ENCODE measurements around the gene SPATA31A3. TPM values are rescaled to one million over a fixed set of nuclear protein-coding genes. Genes with fewer than 3 reads are reported as not detected.
"Not testable (repeated sequence)": the region's sequence is repeated elsewhere in the genome, so short reads cannot be mapped to it uniquely, and the experiment has no call there.

Gene SPATA31A3
- not detected in 2 replicates for total RNA-seq (2021)
- Bru-seq, nascent RNA, result not detected
- not detected for BruChase-seq, experiment 1, labeled RNA remaining after a 2-hour chase
- BruChase-seq, experiment 2, labeled RNA remaining after a 6-hour chase, result not detected
- long read RNA-seq, result 0 reads

DNA sequence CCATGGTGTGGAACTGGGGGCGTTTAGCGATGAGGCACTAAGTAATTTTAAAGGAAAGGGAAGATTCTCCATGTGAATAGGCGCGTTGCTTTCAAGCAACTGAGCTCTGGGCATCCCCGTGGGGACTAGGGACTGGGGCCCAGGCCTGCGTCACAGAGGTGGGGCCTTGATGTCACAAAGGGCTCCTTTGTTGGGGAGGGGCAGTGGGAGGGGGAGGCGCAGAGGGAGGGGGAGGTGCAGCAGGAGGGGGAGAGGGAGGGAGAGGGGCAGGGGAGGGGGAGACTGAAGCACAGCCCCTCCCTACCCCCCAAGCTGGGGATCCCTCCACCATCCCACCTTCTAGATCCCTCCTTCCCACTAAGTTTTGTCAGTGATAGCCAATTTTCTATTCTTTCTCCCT, at the start of gene SPATA31A3:
TSS of gene SPATA31A3 (minus strand) at position 101 of the 400 bp plus-strand sequence. CDS start at position 72, 29 bp downstream.
- H3K27me3 ChIP-seq (replicated peaks; ENCODE audit: insufficient read depth, low read depth, low read length, poor library complexity); intact Hi-C loops (cut with micrococcal nuclease; ENCODE audit: unreplicated experiment); BruUV-seq (replicated peaks); POLR2A ChIA-PET (ENCODE audit: low non-redundant PET); H3K36me3 ChIP-seq (ENCODE audit: insufficient read depth, low read length, poor library complexity, severe bottlenecking); CTCF ChIA-PET; H3K9me3 ChIP-seq (ENCODE audit: low read depth, low read length, poor library complexity, severe bottlenecking); H3K4me3 ChIP-seq (ENCODE audit: low read depth, low read length, poor library complexity, severe bottlenecking); DNase-seq (ENCODE audit: low spot score); H3K4me1 ChIP-seq (ENCODE audit: insufficient read depth, low read length, poor library complexity, severe bottlenecking); H3K27ac ChIP-seq (ENCODE audit: low read depth, low read length, poor library complexity, severe bottlenecking): not testable (repeated sequence)

DNA sequence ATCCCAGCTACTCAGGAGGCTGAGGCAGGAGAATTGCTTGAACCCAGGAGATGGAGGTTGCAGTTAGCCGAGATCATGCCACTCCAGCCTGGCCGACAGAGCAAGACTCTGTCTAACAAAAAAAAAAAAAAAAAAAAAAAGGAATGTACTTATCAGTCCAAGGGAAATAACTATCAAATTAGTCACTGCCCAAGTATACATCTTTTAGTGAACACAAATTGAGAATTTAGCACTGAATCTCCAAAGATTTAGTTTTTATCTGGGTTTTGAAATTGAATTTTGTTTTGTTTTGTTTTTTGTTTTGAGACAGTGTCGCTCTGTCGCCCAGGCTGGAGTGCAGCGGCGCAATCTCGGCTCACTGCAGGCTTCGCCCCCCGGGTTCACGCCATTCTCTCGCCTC, 39.8 kb downstream of the SPATA31A3 start:
- DNase-seq (ENCODE audit: low spot score); H3K27ac ChIP-seq (ENCODE audit: low read depth, low read length, poor library complexity, severe bottlenecking); CTCF ChIA-PET; H3K4me1 ChIP-seq (ENCODE audit: insufficient read depth, low read length, poor library complexity, severe bottlenecking); intact Hi-C loops (cut with micrococcal nuclease; ENCODE audit: unreplicated experiment); BruUV-seq (replicated peaks); H3K36me3 ChIP-seq (ENCODE audit: insufficient read depth, low read length, poor library complexity, severe bottlenecking); H3K27me3 ChIP-seq (replicated peaks; ENCODE audit: insufficient read depth, low read depth, low read length, poor library complexity); H3K4me3 ChIP-seq (ENCODE audit: low read depth, low read length, poor library complexity, severe bottlenecking); H3K9me3 ChIP-seq (ENCODE audit: low read depth, low read length, poor library complexity, severe bottlenecking); POLR2A ChIA-PET (ENCODE audit: low non-redundant PET): not testable (repeated sequence)

DNA sequence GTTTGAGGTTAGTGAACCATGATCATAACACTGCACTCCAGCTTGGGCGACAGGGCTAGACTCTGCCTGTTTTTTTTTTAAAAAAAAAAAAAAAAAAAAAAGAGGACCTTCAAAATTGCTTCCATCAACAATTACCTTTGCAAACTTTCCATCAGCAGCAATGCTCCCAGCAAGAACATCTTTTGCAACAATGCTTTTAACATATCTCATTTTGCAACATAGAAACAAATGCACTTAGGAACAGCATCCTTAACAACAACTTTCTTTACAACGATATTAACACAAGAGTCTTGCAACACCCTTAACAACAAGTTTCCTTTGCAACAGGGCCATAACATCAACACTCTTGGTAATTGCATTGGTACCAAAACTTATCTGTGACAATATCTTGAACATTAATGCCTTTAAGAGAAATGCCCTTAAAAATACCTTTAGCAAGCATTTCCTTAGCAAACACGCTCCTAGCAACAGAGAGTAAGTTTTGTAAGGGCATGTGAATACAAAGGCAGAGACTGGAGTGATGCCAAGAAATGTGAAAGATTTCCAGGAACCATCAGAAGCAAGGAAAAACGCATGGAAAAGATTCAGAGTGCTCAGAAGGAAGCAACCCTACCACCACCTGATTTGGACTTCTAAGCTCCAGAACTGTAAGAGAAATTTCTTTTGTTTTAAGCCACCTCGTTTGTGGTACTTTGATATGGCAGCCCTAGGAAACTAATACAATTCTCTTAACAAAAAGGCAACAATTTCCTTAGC, 49.8 kb downstream of the SPATA31A3 start:
- intact Hi-C loops (cut with micrococcal nuclease; ENCODE audit: unreplicated experiment); H3K36me3 ChIP-seq (ENCODE audit: insufficient read depth, low read length, poor library complexity, severe bottlenecking); H3K4me1 ChIP-seq (ENCODE audit: insufficient read depth, low read length, poor library complexity, severe bottlenecking); H3K9me3 ChIP-seq (ENCODE audit: low read depth, low read length, poor library complexity, severe bottlenecking); POLR2A ChIA-PET (ENCODE audit: low non-redundant PET); DNase-seq (ENCODE audit: low spot score); CTCF ChIA-PET; H3K27me3 ChIP-seq (replicated peaks; ENCODE audit: insufficient read depth, low read depth, low read length, poor library complexity); BruUV-seq (replicated peaks); H3K4me3 ChIP-seq (ENCODE audit: low read depth, low read length, poor library complexity, severe bottlenecking); H3K27ac ChIP-seq (ENCODE audit: low read depth, low read length, poor library complexity, severe bottlenecking): not testable (repeated sequence)

DNA sequence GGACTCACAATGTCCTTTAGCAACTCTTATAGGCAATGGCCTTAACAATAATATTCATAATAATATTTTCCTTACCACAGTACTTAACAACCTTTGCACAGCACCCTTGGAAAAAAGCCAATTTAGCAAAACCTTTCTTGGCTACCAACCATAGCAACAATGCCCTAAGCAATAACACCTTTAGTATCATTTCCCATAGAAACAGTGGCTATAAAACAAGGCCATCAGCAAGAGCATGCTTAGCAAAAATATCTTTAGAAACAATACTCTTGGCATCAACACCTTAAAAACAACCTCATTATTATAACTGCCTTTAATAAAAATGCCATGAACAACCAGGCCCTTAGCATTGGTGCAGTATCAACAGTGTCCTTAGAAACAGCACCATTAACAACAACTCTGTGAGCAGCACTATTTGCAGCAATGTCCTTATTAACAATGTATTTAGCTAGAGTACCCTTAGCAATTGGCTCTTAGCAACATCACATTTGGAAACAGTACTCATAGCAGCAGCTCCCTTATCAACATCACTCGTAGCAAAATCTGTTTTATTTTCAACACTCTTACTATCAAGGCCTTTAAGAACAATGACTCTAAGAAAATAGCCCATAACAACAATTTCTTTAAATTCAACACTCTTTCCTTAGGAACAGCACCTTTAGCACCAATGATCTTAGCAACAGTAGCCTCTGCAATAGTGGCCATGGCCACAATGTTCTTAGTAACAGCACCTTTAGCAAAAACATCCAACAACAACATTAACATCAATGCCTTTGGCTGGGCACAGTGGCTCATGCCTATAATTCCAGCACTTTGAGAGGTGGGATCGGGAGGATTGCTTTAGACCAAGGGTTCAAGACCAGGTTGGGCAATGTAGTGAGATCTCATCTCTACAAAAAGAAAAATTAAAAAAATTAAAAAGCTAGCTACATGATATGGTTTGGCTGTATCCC, 52.2 kb downstream of the SPATA31A3 start:
- H3K4me3 ChIP-seq (ENCODE audit: low read depth, low read length, poor library complexity, severe bottlenecking); H3K9me3 ChIP-seq (ENCODE audit: low read depth, low read length, poor library complexity, severe bottlenecking); H3K27me3 ChIP-seq (replicated peaks; ENCODE audit: insufficient read depth, low read depth, low read length, poor library complexity); intact Hi-C loops (cut with micrococcal nuclease; ENCODE audit: unreplicated experiment); H3K27ac ChIP-seq (ENCODE audit: low read depth, low read length, poor library complexity, severe bottlenecking); DNase-seq (ENCODE audit: low spot score); H3K4me1 ChIP-seq (ENCODE audit: insufficient read depth, low read length, poor library complexity, severe bottlenecking); BruUV-seq (replicated peaks); POLR2A ChIA-PET (ENCODE audit: low non-redundant PET); CTCF ChIA-PET; H3K36me3 ChIP-seq (ENCODE audit: insufficient read depth, low read length, poor library complexity, severe bottlenecking): not testable (repeated sequence)

DNA sequence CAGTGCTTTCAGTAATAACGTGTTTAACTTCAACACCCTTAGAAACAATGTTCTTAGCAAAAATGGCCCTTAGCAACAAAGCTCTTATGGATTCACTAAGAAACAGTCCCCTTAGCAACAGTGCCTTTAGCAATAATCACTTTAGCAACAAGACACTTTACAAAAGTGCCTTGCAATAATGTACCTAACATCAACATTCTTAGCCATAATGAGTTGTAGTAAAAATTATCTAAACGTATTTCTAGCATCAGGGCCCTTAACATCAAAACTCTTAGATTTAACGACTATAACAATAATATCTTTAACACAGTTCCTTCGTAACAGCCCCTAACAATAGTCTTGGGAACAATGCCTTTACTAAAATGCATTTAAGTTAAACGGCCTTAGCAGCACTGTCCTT, 54.0 kb downstream of the SPATA31A3 start:
- intact Hi-C loops (cut with micrococcal nuclease; ENCODE audit: unreplicated experiment); H3K4me3 ChIP-seq (ENCODE audit: low read depth, low read length, poor library complexity, severe bottlenecking); DNase-seq (ENCODE audit: low spot score); POLR2A ChIA-PET (ENCODE audit: low non-redundant PET); H3K4me1 ChIP-seq (ENCODE audit: insufficient read depth, low read length, poor library complexity, severe bottlenecking); H3K27me3 ChIP-seq (replicated peaks; ENCODE audit: insufficient read depth, low read depth, low read length, poor library complexity); CTCF ChIA-PET; H3K27ac ChIP-seq (ENCODE audit: low read depth, low read length, poor library complexity, severe bottlenecking); BruUV-seq (replicated peaks); H3K36me3 ChIP-seq (ENCODE audit: insufficient read depth, low read length, poor library complexity, severe bottlenecking); H3K9me3 ChIP-seq (ENCODE audit: low read depth, low read length, poor library complexity, severe bottlenecking): not testable (repeated sequence)

DNA sequence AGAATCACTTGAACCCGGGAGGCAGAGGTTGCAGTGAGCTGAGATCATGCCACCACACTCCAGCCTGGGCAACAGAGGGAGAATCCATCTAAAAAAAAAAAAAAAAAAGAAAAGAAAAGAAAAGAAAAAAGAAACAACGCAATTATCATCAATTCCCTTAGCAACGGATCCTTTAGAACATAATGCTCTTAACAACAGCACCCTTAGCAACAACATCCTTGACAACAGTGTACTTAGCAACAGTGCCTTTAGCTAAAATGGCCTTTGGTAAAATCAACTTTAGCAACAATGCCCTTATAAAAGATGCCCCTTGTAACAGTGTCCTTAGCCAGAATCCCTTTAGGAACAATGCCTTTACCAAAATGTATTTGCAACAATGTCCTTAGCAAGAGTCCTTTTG, 54.7 kb downstream of the SPATA31A3 start:
- POLR2A ChIA-PET (ENCODE audit: low non-redundant PET); H3K36me3 ChIP-seq (ENCODE audit: insufficient read depth, low read length, poor library complexity, severe bottlenecking); H3K27me3 ChIP-seq (replicated peaks; ENCODE audit: insufficient read depth, low read depth, low read length, poor library complexity); H3K4me1 ChIP-seq (ENCODE audit: insufficient read depth, low read length, poor library complexity, severe bottlenecking); BruUV-seq (replicated peaks); H3K4me3 ChIP-seq (ENCODE audit: low read depth, low read length, poor library complexity, severe bottlenecking); H3K27ac ChIP-seq (ENCODE audit: low read depth, low read length, poor library complexity, severe bottlenecking); H3K9me3 ChIP-seq (ENCODE audit: low read depth, low read length, poor library complexity, severe bottlenecking); intact Hi-C loops (cut with micrococcal nuclease; ENCODE audit: unreplicated experiment); CTCF ChIA-PET; DNase-seq (ENCODE audit: low spot score): not testable (repeated sequence)
